Keratinocyte (primary cell): ENCODE data around the gene MTMR10. TPM values are rescaled to one million over a fixed set of nuclear protein-coding genes. Genes with fewer than 3 reads are reported as not detected.

Experiments used
- DNase-seq: peaks from one replicate; pipeline ENCODE4 v3.0.0-alpha.2; 2011; ENCODE audit warnings: low read depth, missing footprints, low spot score
- FAIRE-seq: peaks from 2 replicates; lab custom pipeline; 2011; peaks lifted over from hg19 to GRCh38; lab: Jason Lieb, UNC
- H2AFZ ChIP-seq: 2 replicates; pipeline ENCODE4 v1.6.0; 2012; ENCODE audit warnings: low read length, control low read depth, inconsistent platforms; ENCODE audit not compliant: control insufficient read depth
- H3K27ac ChIP-seq: 2 replicates; pipeline ENCODE4 v1.5.1; 2011; ENCODE audit warnings: low read length; ENCODE audit not compliant: control insufficient read depth, insufficient read depth
- H3K27me3 ChIP-seq: 3 replicates; pipeline ENCODE4 v1.6.0; 2011; ENCODE audit warnings: low read length; ENCODE audit not compliant: control insufficient read depth, insufficient read depth; ENCODE audit errors: extremely low read depth
- H3K36me3 ChIP-seq, 2 experiments: 2 replicates in 1 of 2; 3 replicates in 1 of 2; pipeline ENCODE4 v1.5.1; 2011; ENCODE audit warnings: low read length in 2 of 2, mild to moderate bottlenecking in 1 of 2; ENCODE audit not compliant: control insufficient read depth in 2 of 2, insufficient read depth in 2 of 2; ENCODE audit errors: extremely low read depth in 1 of 2
- H3K4me1 ChIP-seq: 3 replicates; pipeline ENCODE4 v1.5.1; 2011; ENCODE audit warnings: low read length; ENCODE audit not compliant: control insufficient read depth, insufficient read depth; ENCODE audit errors: extremely low read depth
- H3K4me2 ChIP-seq: 3 replicates; pipeline ENCODE4 v1.6.0; 2011; ENCODE audit warnings: low read depth, low read length; ENCODE audit not compliant: control insufficient read depth, insufficient read depth; ENCODE audit errors: extremely low read depth
- H3K4me3 ChIP-seq, 3 experiments: fragments of 200-600 bp in 1 of 3; sonication (generic) in 1 of 3; 2 replicates in 2 of 3; 3 replicates in 1 of 3; pipeline ENCODE4 v1.5.1; 2011 to 2016; ENCODE audit warnings: low read length in 3 of 3, mild to moderate bottlenecking in 3 of 3, control low read depth in 2 of 3, inconsistent platforms in 1 of 3, low read depth in 1 of 3, mixed read lengths in 1 of 3, mixed run types in 1 of 3, moderate library complexity in 1 of 3; ENCODE audit not compliant: control insufficient read depth in 2 of 3, insufficient read depth in 2 of 3; ENCODE audit errors: extremely low read depth in 1 of 3
- H3K79me2 ChIP-seq: 2 replicates; pipeline ENCODE4 v1.6.0; 2012; ENCODE audit warnings: low read length; ENCODE audit not compliant: control insufficient read depth, insufficient read depth
- H3K9ac ChIP-seq: 3 replicates; pipeline ENCODE4 v1.6.0; 2011; ENCODE audit warnings: low read length; ENCODE audit not compliant: control insufficient read depth, insufficient read depth; ENCODE audit errors: extremely low read depth
- H3K9me1 ChIP-seq: 3 replicates; pipeline ENCODE4 v1.6.0; 2011; ENCODE audit warnings: low read length; ENCODE audit not compliant: control insufficient read depth, insufficient read depth; ENCODE audit errors: extremely low read depth
- H3K9me3 ChIP-seq: 2 replicates; pipeline ENCODE4 v1.5.1; 2012; ENCODE audit warnings: low read depth, low read length; ENCODE audit not compliant: control insufficient read depth
- H4K20me1 ChIP-seq: 3 replicates; pipeline ENCODE4 v1.6.0; 2011; ENCODE audit warnings: low read length; ENCODE audit not compliant: control insufficient read depth, insufficient read depth; ENCODE audit errors: extremely low read depth
- CTCF ChIP-seq, 3 experiments: IDR thresholded peaks in 1 of 3; conservative IDR thresholded peaks in 1 of 3; optimal IDR thresholded peaks in 1 of 3; 2 replicates in 2 of 3; 3 replicates in 1 of 3; pipeline versions ENCODE3 to v1.5.1; 2011; ENCODE audit warnings: low read length in 3 of 3, mild to moderate bottlenecking in 3 of 3, moderate library complexity in 2 of 3, control low read depth in 1 of 3, inconsistent platforms in 1 of 3; ENCODE audit not compliant: insufficient read depth in 2 of 3; ENCODE audit errors: extremely low read depth in 1 of 3
- EZH2 ChIP-seq: IDR thresholded peaks from one replicate; pipeline ENCODE4 v1.6.1; 2012; ENCODE audit warnings: inconsistent platforms, mild to moderate bottlenecking, low read length, moderate library complexity
- dilution Hi-C: fragments of 300-500 bp; cut with MboI; formaldehyde crosslinking; loops from one replicate; pipeline ENCODE4 v1.7.0; 2020; ENCODE audit warnings: low sequenced_read_pairs; ENCODE audit not compliant: extremely low pct_ligation_motif_present
- polyA plus RNA-seq, 5 experiments: library from polyadenylated mRNA; depleted of rRNA in 3 of 5; stranded (reverse) in 3 of 5; stranded (forward) in 1 of 5; unstranded in 1 of 5; fragments of >200 nt; gene quantifications; 1 replicate in 1 of 5; 2 replicates in 3 of 5; 3 replicates in 1 of 5; pipeline versions ENCODE4 v1.2.1 to v1.2.3, GENCODE V29; 2011 to 2012; ENCODE audit warnings: missing spikeins in 2 of 5, low read depth in 1 of 5, low replicate concordance in 1 of 5

The MTMR10 gene
- polyA plus RNA-seq, 1 donor (not counting 4 experiments of a cell fraction or from before 2014, with no cell fraction given) = 15.5 TPM

- no peaks in the 10 kb centered on the region for H3K79me2 ChIP-seq
- no peaks in the 10 kb centered on the region for H3K27me3 ChIP-seq
- H3K9ac ChIP-seq = no peak overlapping the region
- no peak overlapping the region for H3K4me3 ChIP-seq
- no peak for FAIRE-seq
- no peak overlapping the region for H3K27ac ChIP-seq
- no peaks in the 10 kb centered on the region for H3K9me3 ChIP-seq
- dilution Hi-C loops = no loop called here
- no peak for TF ChIP-seq EZH2
- TF ChIP-seq CTCF (optimal IDR thresholded peaks at IDR 0.05 in 1 of 3, IDR thresholded peaks at IDR 0.05 in 1 of 3, conservative IDR thresholded peaks at IDR 0.05 in 1 of 3; ENCODE audit: extremely low read depth in 1 of 3, insufficient read depth in 2 of 3, low read length in 3 of 3) = no peak
- H4K20me1 ChIP-seq = no peaks in the 10 kb centered on the region
- DNase-seq = no peak
- no peaks in the 10 kb centered on the region for H3K9me1 ChIP-seq
- H3K4me2 ChIP-seq = no peak overlapping the region
- H3K36me3 ChIP-seq = no peaks in the 10 kb centered on the region
- no peak overlapping the region for H2AFZ ChIP-seq
- H3K4me1 ChIP-seq = peaks cover 14% of the 10 kb centered on the region
These were observed 12.8 kb upstream of the MTMR10 start for GRCh38 chr15:31004220-31004733.

- DNase-seq = no peak
- no peaks in the 10 kb centered on the region for H3K36me3 ChIP-seq
- peaks cover 14% of the 10 kb centered on the region for H3K4me1 ChIP-seq
- peak overlapping the region; percentile 23 for H3K4me2 ChIP-seq
- no peak overlapping the region for H3K4me3 ChIP-seq
- no peaks in the 10 kb centered on the region for H4K20me1 ChIP-seq
- H3K9me3 ChIP-seq = no peaks in the 10 kb centered on the region
- H3K9ac ChIP-seq = no peak overlapping the region
- no peaks in the 10 kb centered on the region for H3K9me1 ChIP-seq
- H3K27me3 ChIP-seq = no peaks in the 10 kb centered on the region
- dilution Hi-C loops = no loop called here
- peak; percentile 97 for FAIRE-seq
- no peak overlapping the region for H2AFZ ChIP-seq
- H3K27ac ChIP-seq = peak overlapping the region; percentile 8
- H3K79me2 ChIP-seq = no peaks in the 10 kb centered on the region
- TF ChIP-seq EZH2 (no peak), CTCF (optimal IDR thresholded peaks at IDR 0.05 in 1 of 3, IDR thresholded peaks at IDR 0.05 in 1 of 3, conservative IDR thresholded peaks at IDR 0.05 in 1 of 3; ENCODE audit: extremely low read depth in 1 of 3, insufficient read depth in 2 of 3, low read length in 3 of 3) (no peak)
These were observed 10.3 kb upstream of the MTMR10 start for GRCh38 chr15:31001702-31002101.
